Fibroblast of pulmonary artery (primary cell): ENCODE measurements around the gene ST8SIA2.

Experiments
- DNase-seq: peaks from one replicate; pipeline ENCODE4 v3.0.0-alpha.2; 2010; ENCODE audit warnings: low read depth
- H3K4me3 ChIP-seq: replicated peaks from 2 replicates; pipeline ENCODE4 v1.5.1; 2011; ENCODE audit warnings: low read depth, mild to moderate bottlenecking, control low read depth, low read length, moderate library complexity
- TF ChIP-seq, protein P1 (sequence below): IDR thresholded peaks from 2 replicates; pipeline ENCODE4 v1.5.1; 2011; ENCODE audit warnings: mild to moderate bottlenecking, control low read depth, low read length, inconsistent platforms; ENCODE audit errors: missing control alignments

Gene ST8SIA2

DNA sequence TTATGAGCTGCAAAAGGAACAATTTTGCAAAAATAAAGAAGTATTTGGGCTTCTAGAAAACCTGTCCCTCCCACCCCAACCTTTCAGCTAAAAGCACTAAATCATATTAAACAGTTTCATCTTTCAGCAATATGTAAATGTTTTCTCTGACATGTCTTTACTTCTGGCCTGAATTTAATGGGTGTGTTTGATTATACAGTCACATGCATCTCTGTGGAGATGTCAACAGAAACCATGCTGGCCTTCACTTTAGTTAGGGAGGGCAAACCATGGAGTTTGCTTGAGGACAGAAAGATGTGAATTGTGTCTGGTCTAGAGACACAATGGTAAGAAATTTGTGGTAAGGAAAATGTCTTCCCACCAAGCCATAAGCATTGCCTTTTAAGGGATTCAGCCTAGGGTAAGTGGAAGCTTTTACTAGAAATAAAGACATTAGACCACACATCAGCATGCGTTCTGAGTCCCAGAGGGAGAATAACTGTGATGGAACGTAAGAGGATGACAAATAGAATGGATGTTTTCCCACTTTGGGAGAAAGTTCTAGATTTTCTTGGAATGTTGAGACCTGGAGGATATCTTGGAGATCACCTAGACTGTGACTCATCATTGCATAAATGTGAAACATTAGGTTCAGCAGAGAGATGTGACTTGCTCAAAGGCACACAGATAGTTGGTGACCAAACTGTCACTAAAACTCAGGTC is 68.9 kb downstream of the ST8SIA2 start:
- TF ChIP-seq, protein P1, sequence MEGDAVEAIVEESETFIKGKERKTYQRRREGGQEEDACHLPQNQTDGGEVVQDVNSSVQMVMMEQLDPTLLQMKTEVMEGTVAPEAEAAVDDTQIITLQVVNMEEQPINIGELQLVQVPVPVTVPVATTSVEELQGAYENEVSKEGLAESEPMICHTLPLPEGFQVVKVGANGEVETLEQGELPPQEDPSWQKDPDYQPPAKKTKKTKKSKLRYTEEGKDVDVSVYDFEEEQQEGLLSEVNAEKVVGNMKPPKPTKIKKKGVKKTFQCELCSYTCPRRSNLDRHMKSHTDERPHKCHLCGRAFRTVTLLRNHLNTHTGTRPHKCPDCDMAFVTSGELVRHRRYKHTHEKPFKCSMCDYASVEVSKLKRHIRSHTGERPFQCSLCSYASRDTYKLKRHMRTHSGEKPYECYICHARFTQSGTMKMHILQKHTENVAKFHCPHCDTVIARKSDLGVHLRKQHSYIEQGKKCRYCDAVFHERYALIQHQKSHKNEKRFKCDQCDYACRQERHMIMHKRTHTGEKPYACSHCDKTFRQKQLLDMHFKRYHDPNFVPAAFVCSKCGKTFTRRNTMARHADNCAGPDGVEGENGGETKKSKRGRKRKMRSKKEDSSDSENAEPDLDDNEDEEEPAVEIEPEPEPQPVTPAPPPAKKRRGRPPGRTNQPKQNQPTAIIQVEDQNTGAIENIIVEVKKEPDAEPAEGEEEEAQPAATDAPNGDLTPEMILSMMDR: no peak
- H3K4me3 ChIP-seq: no peak overlapping the region
- no peak for DNase-seq

DNA sequence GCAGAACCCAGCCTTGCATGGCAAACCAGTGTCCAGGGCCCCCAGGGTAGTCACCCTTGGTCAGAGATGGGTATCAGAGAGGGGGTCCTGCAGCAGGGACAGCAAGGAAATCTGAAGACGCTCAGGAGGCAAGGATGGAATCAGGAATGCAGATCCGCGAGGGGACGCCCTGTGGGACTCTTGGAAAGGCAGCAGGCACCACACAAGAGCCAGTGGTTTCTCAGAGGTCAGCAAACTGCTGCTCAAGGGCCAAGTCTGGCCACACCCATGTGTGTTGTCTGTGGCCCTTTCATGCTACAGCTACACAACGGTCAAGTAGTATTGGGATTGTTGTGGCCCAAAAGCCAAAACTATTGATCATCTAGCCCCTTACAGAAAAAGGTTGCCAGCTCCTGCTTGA is 69.7 kb downstream of the ST8SIA2 start:
- no peak for DNase-seq
- TF ChIP-seq, protein P1: no peak
- no peak overlapping the region for H3K4me3 ChIP-seq

DNA sequence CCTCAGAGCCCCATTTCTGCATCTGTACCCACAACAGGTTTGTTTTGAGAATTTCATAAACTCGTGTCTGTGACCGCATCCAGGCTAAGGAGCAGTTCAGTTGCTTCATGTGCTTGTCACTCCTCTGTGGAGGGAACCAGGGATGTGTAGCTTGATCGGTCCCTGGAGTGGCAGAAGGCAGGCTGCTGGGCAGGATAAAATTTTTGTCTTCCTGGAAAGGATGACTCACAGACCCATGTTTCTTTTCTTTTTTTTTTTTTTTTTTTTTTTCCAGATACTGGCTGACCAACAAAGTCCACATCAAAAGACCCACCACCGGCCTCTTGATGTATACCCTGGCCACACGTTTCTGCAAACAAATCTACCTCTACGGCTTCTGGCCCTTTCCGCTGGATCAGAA is 70.1 kb downstream of the ST8SIA2 start:
- DNase-seq: no peak
- TF ChIP-seq, protein P1: no peak
- no peak overlapping the region for H3K4me3 ChIP-seq

DNA sequence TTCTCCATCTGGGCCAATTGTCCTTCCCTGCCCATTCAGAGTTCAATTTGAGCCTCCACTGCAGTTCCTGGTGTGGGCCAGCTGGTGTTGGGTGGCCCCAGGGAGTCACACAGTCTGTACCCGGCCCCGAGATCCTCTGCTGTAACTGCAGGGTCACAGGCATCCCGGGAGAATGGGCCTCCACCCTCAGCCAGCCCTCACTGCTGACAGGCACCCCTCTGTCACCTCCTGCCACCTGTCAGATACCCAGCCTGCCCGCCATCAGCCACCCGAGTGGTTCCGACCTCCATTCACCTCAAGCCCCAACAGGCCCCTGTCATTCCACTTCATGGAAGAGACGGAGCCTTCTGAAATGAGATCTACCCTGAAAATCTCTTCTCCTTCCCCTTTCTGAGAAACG is 73.2 kb downstream of the ST8SIA2 start:
- H3K4me3 ChIP-seq: no peak overlapping the region
- TF ChIP-seq, protein P1: no peak
- DNase-seq: no peak

DNA sequence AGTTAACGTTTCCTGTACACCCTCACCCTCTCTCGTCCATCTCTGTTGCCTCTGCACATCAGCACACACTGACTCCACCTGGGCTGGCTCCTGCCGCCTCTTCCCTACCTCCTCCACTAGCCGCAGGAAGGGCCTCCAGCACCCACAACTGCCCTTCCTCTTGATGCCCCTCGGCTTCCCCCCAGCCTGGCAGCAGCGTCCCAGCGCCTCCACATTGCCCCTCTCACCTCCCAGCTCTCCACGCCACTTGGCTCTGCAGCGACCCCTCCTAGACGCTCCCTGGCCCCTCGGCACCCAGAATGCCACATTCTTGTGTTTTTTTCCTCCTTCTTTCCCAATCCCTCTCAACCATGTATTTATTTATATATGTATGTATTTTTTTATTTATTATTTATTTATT is 73.6 kb downstream of the ST8SIA2 start:
- no peak overlapping the region for H3K4me3 ChIP-seq
- TF ChIP-seq, protein P1: no peak
- no peak for DNase-seq

DNA sequence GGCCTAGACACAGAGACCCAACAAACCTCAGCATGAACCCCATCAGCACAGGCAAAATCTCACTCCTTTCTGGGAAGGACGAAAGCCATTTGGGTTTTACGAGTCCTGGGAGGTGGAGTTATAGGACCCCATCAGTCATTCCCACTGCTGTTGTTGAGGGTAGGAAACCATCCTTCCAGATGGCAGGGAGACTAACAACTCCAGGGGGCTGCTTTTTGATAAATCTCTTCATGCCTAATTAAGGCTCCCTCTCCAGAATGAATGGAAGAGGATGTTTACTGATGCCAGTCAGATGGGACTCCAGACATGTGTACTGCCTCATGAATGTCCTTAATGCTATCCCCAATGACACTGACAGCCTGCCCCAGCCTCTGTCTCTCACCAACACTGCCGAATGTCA is 75.3 kb downstream of the ST8SIA2 start:
- TF ChIP-seq, protein P1: no peak
- DNase-seq: no peak
- H3K4me3 ChIP-seq: no peak overlapping the region

DNA sequence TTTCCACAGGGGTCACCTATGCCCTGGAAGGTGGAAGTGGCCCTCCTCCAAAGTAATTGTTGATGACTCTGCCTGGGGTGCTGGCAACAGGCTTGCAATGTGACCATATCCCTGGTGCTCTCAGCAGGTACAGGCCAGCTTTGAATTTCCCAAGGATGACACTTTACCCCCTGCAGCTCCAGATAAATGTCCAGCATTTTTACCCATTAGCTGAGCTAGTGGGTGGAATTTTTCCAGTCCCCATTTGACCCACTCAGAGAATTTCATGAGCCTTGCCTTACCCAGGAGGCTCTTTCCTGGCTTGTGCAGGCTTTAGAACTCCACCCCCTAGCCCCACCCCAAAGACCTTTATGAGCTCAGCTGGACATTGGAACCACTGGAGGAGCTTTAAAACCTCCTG is 77.6 kb downstream of the ST8SIA2 start:
- no peak overlapping the region for H3K4me3 ChIP-seq
- no peak for DNase-seq
- TF ChIP-seq, protein P1: no peak
